Epithelial cell of prostate (primary cell): ENCODE results near the gene DPP4.
"Not testable (repeated sequence)": the region's sequence is repeated elsewhere in the genome, so short reads cannot be mapped to it uniquely, and the experiment has no call there.

Experiments used
- DNase-seq: peaks from one replicate; pipeline ENCODE4 v3.0.0-alpha.2; 2011; ENCODE audit warnings: low read depth, low spot score
- H3K27ac ChIP-seq: fragments of 450-650 bp; 2 replicates; pipeline ENCODE4 v1.5.1; 2017; ENCODE audit warnings: mild to moderate bottlenecking

DPP4 gene

GRCh38 chr2:161972866-161973265, 101.1 kb downstream of the DPP4 start:
- DNase-seq = no peak
- H3K27ac ChIP-seq = no peak overlapping the region

GRCh38 chr2:161972232-161972631, 101.8 kb downstream of the DPP4 start:
- H3K27ac ChIP-seq = no peak overlapping the region
- DNase-seq = no peak

- no peak for DNase-seq
- H3K27ac ChIP-seq = no peak overlapping the region
Measured at GRCh38 chr2:161971551-161971950, 102.5 kb downstream of the DPP4 start.

- H3K27ac ChIP-seq = no peak overlapping the region
- no peak for DNase-seq
Measured at GRCh38 chr2:161969159-161969558, 104.9 kb downstream of the DPP4 start.

- DNase-seq = no peak
- no peak overlapping the region for H3K27ac ChIP-seq
Measured at GRCh38 chr2:161965994-161966393, 108.0 kb downstream of the DPP4 start.

- DNase-seq = no peak
Measured at GRCh38 chr2:161964160-161964559, 109.9 kb downstream of the DPP4 start.

GRCh38 chr2:161962160-161962559, 111.9 kb downstream of the DPP4 start:
- no peak overlapping the region for H3K27ac ChIP-seq
- DNase-seq = no peak

More at GRCh38 chr2:161964160-161964559, 109.9 kb downstream of the DPP4 start:
- no peak overlapping the region for H3K27ac ChIP-seq

GRCh38 chr2:161961061-161961460, 113.0 kb downstream of the DPP4 start:
- DNase-seq = no peak
- H3K27ac ChIP-seq = no peak overlapping the region

- no peak for DNase-seq
- no peak overlapping the region for H3K27ac ChIP-seq
Measured at GRCh38 chr2:161956738-161957137, 117.3 kb downstream of the DPP4 start.

GRCh38 chr2:161955211-161955610, 118.8 kb downstream of the DPP4 start:
- no peak for DNase-seq
- H3K27ac ChIP-seq = no peak overlapping the region

GRCh38 chr2:161954103-161954502, 119.9 kb downstream of the DPP4 start:
- no peak for DNase-seq

GRCh38 chr2:161953367-161953766, 120.6 kb downstream of the DPP4 start:
- not testable (repeated sequence) for H3K27ac ChIP-seq, DNase-seq

More at GRCh38 chr2:161954103-161954502, 119.9 kb downstream of the DPP4 start:
- H3K27ac ChIP-seq = no peak overlapping the region

GRCh38 chr2:161952783-161953191, 121.2 kb downstream of the DPP4 start:
- no peak for DNase-seq
- H3K27ac ChIP-seq = no peak overlapping the region

GRCh38 chr2:161947836-161948235, 126.2 kb downstream of the DPP4 start:
- no peak overlapping the region for H3K27ac ChIP-seq
- no peak for DNase-seq

- H3K27ac ChIP-seq = no peak overlapping the region
- DNase-seq = no peak
Measured at GRCh38 chr2:161947406-161947805, 126.6 kb downstream of the DPP4 start.

GRCh38 chr2:161946489-161947107, 127.4 kb downstream of the DPP4 start:
- no peak for DNase-seq
- no peak overlapping the region for H3K27ac ChIP-seq

- DNase-seq = no peak
- H3K27ac ChIP-seq = no peak overlapping the region
Measured at GRCh38 chr2:161943011-161943410, 131.0 kb downstream of the DPP4 start.
